GM12873 (cell line): ENCODE measurements around the gene BPGM.

Experiments used
- CTCF ChIP-seq: IDR thresholded peaks from 2 replicates; pipeline ENCODE4 v1.5.1; 2012; ENCODE audit warnings: low read depth, mild to moderate bottlenecking, moderate library complexity, low read length, control low read depth; ENCODE audit not compliant: insufficient read depth; ENCODE audit errors: missing control alignments

The BPGM gene

GRCh38 chr7:134724606-134725005 is 78.0 kb downstream of the BPGM start:
- TF ChIP-seq CTCF = peak; percentile 73

GRCh38 chr7:134726581-134726980 is 79.9 kb downstream of the BPGM start:
- no peak for TF ChIP-seq CTCF

DNA sequence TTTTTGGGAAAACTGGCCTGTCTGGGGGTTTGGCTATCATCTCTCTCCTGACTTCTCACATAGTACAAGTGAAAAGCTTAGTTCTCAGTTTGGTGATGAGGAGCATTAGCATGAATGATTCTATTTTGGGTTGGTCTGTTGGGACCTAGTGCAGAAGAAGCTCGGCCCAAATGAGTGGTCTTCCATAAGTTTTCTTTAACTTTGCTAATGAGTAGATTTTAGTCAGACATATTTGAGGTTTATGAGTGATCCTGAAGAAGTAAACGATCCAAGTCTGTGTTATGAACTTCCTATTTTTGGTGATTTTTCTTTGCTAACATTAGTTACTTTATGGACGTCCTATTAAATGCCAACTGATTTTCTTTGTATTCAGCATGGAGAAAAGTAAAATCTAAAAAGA is 81.1 kb downstream of the BPGM start:
- TF ChIP-seq CTCF = no peak
